GM06990 (cell line): Measurements from ENCODE around the gene RRAGA.
"Not testable (repeated sequence)": the region's sequence is repeated elsewhere in the genome, so short reads cannot be mapped to it uniquely, and the experiment has no call there.

ENCODE experiments used
- DNase-seq: peaks from one replicate; pipeline ENCODE4 v3.0.0-alpha.2; 2011; ENCODE audit not compliant: insufficient read length; ENCODE audit errors: extremely low read depth
- H3K27me3 ChIP-seq: replicated peaks from 2 replicates; pipeline ENCODE4 v1.6.0; 2011; ENCODE audit warnings: low read length; ENCODE audit not compliant: control insufficient read depth, insufficient read depth
- H3K36me3 ChIP-seq: 2 replicates; pipeline ENCODE4 v1.5.1; 2011; ENCODE audit warnings: low read length; ENCODE audit not compliant: control insufficient read depth, insufficient read depth
- H3K4me3 ChIP-seq: replicated peaks from 2 replicates; pipeline ENCODE4 v1.5.1; 2011; ENCODE audit warnings: low read depth, mild to moderate bottlenecking, control low read depth, low read length
- TF ChIP-seq, protein P1 (sequence below): IDR thresholded peaks from 2 replicates; pipeline ENCODE4 v1.5.1; 2011; ENCODE audit warnings: low read length, control low read depth, mild to moderate bottlenecking, inconsistent platforms; ENCODE audit not compliant: insufficient read depth, poor library complexity, severe bottlenecking

RRAGA gene

GRCh38 chr9:19057033-19057432 is 7.8 kb downstream of the RRAGA start:
- Histone ChIP-seq H3K36me3 (peaks cover 2% of the 10 kb centered on the region; the same call in 1 of the 2 replicates), H3K4me3 (no peak overlapping the region), H3K27me3 (no peaks in the 10 kb centered on the region)
- no peak for DNase-seq
- TF ChIP-seq, protein P1, sequence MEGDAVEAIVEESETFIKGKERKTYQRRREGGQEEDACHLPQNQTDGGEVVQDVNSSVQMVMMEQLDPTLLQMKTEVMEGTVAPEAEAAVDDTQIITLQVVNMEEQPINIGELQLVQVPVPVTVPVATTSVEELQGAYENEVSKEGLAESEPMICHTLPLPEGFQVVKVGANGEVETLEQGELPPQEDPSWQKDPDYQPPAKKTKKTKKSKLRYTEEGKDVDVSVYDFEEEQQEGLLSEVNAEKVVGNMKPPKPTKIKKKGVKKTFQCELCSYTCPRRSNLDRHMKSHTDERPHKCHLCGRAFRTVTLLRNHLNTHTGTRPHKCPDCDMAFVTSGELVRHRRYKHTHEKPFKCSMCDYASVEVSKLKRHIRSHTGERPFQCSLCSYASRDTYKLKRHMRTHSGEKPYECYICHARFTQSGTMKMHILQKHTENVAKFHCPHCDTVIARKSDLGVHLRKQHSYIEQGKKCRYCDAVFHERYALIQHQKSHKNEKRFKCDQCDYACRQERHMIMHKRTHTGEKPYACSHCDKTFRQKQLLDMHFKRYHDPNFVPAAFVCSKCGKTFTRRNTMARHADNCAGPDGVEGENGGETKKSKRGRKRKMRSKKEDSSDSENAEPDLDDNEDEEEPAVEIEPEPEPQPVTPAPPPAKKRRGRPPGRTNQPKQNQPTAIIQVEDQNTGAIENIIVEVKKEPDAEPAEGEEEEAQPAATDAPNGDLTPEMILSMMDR, result no peak

DNA sequence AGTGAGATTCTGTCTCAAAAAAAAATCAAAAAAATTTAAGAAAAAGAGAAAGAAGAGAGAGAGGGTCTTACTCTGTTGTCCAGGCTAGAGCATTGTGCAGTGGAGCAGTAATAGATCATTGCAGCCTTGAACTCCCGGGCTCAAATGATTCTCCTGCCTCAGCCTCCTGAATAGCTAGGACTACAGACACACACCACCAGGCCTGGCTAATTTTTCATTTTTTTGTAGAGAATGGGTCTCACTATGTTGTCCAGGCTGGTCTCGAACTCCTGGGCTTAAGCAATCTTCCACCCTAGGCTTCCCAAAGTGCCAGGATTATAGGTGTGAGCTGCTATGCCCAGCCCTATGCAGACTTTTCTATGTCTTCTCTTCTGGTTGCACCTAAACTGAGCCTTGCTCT is 25.0 kb downstream of the RRAGA start:
- no peaks in the 10 kb centered on the region for H3K27me3 ChIP-seq
- TF ChIP-seq, protein P1, result no peak
- H3K4me3 ChIP-seq, result no peak overlapping the region
- H3K36me3 ChIP-seq, result peaks cover 17% of the 10 kb centered on the region
- DNase-seq, result no peak

- DNase-seq, result no peak
- TF ChIP-seq, protein P1, result no peak
- no peaks in the 10 kb centered on the region for H3K27me3 ChIP-seq
- no peak overlapping the region for H3K4me3 ChIP-seq
- peaks cover 15% of the 10 kb centered on the region for H3K36me3 ChIP-seq
These were observed 25.6 kb downstream of the RRAGA start for GRCh38 chr9:19074836-19075235.

DNA sequence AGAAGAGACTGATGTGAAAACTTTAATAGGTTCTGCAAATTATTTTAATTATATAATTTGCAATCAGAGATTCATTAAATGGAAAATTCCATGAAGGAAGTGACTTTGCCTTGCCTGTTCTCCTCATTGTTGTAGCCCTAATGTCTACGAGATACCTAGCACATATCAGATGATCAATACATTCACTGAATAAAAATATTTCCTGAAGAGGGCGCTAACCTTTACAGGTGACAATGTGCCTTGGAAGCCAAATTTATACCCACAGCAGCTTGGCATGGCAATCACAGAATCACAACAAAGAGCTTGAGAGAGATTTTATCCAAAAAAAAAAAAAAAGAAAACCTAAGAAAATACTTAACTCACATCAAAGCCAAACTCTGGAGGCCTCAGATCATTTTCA is 36.1 kb downstream of the RRAGA start:
- Histone ChIP-seq H3K36me3 (peaks cover 7% of the 10 kb centered on the region), H3K27me3 (no peaks in the 10 kb centered on the region), H3K4me3 (no peak overlapping the region)
- no peak for DNase-seq
- TF ChIP-seq, protein P1, result peak; percentile 43

DNA sequence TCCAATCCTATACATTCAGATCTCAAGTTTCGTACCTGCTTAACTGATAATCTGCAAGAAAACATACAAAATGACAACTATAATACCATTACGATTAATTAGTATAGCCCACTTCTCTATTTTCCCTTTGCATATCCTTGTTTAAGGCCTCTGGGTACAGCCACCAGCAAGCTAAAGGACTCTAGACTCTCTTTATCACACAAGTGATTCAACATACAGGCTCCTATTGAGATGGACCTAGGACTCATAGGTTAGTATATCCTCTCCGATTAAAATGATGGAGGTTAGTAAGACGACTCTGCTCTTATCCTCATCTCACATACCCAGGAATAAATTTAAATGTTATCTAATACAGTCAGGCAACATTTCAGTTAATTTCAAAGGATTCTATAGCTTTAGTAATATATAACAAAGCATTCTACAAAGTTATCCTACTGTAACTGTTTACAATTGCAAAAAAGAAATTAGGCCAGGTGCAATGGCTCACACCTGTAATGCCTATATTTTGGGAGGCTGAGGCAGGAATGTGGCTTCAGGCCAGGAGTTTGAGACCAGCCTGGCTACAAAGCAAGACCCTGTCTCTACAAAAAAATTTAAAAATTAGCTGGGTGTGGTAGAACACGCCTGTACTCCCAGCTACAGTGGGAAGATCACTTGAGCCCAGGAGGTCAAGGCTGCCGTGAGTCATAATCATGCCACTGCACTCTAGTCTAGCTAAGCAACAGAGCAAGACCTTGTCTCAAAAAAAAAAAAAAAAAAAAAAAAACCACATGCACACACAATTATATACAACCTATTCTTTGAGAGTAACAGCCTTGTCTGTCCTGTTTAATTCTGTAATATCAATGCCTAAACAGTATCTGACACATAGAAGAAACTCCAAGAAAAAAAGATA is 38.1 kb downstream of the RRAGA start:
- DNase-seq, result no peak
- no peak overlapping the region for H3K4me3 ChIP-seq
- H3K36me3 ChIP-seq, result peaks cover 5% of the 10 kb centered on the region
- TF ChIP-seq, protein P1, result no peak
- H3K27me3 ChIP-seq, result no peaks in the 10 kb centered on the region

DNA sequence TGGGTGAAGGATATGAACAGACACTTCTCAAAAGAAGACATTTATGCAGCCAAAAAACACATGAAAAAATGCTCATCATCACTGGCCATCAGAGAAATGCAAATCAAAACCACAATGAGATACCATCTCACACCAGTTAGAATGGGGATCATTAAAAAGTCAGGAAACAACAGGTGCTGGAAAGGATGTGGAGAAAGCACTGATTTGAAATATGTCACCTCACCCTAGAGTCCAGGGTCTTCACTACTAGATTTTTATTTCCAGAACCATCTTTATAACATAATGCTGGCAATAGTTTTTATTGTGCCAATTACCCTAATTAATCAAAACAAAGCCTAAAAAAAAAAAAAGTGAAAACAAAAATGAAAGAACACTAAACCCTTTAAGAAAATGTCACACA is 48.2 kb downstream of the RRAGA start:
- not testable (repeated sequence) for H3K27me3 ChIP-seq, H3K36me3 ChIP-seq, DNase-seq, H3K4me3 ChIP-seq
